Pericardium fibroblast (primary cell): ENCODE results near the gene RHAG. TPM values are rescaled to one million over a fixed set of nuclear protein-coding genes. Genes with fewer than 3 reads are reported as not detected.

ENCODE experiments used
- total RNA-seq: library from RNA; depleted of rRNA; stranded (reverse); fragments of >200 nt; gene quantifications from 2 replicates; pipeline ENCODE4 v1.2.3, GENCODE V29; 2015

The RHAG gene
- not detected in 2 replicates for total RNA-seq

DNA sequence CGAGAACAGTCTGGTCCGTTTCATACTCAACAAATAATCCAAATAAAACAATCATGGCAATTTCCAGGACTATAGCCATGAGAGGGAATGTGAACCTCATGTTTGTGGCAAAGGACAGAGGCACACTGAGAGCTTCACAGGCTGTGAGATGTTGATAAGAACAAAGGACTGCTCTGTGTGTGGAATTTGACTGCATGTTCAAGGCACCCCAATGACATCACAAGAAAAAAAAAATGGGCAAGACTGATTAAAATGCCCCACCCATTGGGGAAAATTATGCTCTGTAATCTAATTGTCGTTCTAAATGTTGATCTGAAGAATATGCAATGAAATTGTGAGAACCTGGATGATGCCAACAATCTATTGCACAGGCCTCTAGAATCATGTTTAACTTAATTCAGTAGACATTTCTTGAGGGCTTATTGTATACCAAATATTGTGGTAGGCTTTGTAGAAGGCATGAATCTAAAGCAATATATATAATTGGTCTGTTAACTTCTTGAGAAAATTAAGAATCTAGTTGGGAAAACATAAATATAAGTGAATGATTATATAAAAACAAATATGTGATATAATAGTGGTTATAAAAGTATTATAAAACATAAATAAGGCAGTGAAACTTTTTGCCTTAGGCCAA lies at the start of gene RHAG:
TSS of gene RHAG (minus strand) at position 127 of the 637 bp plus-strand sequence. CDS start at position 100, 27 bp downstream.

Other genes with a start within 250 kb of the RHAG start
- gene MMUT, start 173.6 kb downstream of the RHAG start, total RNA-seq, result 8.1 and 8.6 TPM in 2 replicates
- gene CENPQ, start 173.5 kb downstream of the RHAG start, total RNA-seq, result 4.0 and 5.1 TPM in 2 replicates
- not detected in 2 replicates for gene GLYATL3, start 136.9 kb downstream of the RHAG start, total RNA-seq
- gene C6orf141, start 86.2 kb downstream of the RHAG start, total RNA-seq, result 1.0 and 1.3 TPM in 2 replicates
- not detected in 2 replicates for gene CRISP2, start 76.7 kb upstream of the RHAG start, total RNA-seq
- not detected in 2 replicates for gene CRISP3, start 107.5 kb upstream of the RHAG start, total RNA-seq
- gene PGK2, start 150.4 kb upstream of the RHAG start, total RNA-seq, result not detected in 2 replicates
- gene CRISP1, start 229.7 kb upstream of the RHAG start, total RNA-seq, result not detected in 2 replicates